Heart left ventricle (tissue), 13 donors: ENCODE measurements around the gene GSDMA.

Experiments
- CTCF ChIP-seq, 12 donors: fragments of 200-600 bp; sonication (generic) in 4 of 12; IDR thresholded peaks; one replicate each; pipeline versions ENCODE4 v1.5.0 to v1.8.0; 2018 to 2022; ENCODE audit warnings: antibody characterized with exemption in 12 of 12, mild to moderate bottlenecking in 5 of 12
- POLR2A ChIP-seq, 2 donors: fragments of 450-650 bp; IDR thresholded peaks; one replicate each; pipeline ENCODE4 v1.6.1; 2017; ENCODE audit warnings: antibody characterized with exemption in 2 of 2, mild to moderate bottlenecking in 2 of 2, moderate library complexity in 2 of 2
- donor health status: ischemic (EF 13 %, LVEDD 7.1; RV severe dilation, severe dysfunction).
- donor health status: DM: no; HTN: yes; CAD: no.
- donor health status: DM: no; HTN: no; CAD: no.
- donor health status: ischemic (EF 25% LVEDD 6.9; RV normal size, moderate dysfunction).
- donor health status: ischemic (EF 25% LVEDD 5.7; RV mildly dilated, moderate dysfunction).
- donor health status: ischemic (EF 35%, LVEDD 5.7; RV mildly dilated, moderate dysfunction).
- donor health status: nonischemic (EF 11% LVEDD 7.7; RV severe dilation, severe dysfunction).
- donor health status: DM: yes; HTN: yes; CAD: no.
- donor health status: PGD.
- donor health status: ischemic (EF 29% LVEDD 5.4; RV normal size, mild dysfunction).
- donor health status: nonischemic (EF 23%, LVEDD 6.1; RV moderate dilation, normal function).

GRCh38 chr17:39934324-39934723, 28.5 kb upstream of the GSDMA start:
- no peak for TF ChIP-seq CTCF (IDR thresholded peaks at IDR 0.05)
- TF ChIP-seq POLR2A (IDR thresholded peaks at IDR 0.05) = no peak
